ENCODE data around the gene TEX38.
"Not testable (repeated sequence)": the region's sequence is repeated elsewhere in the genome, so short reads cannot be mapped to it uniquely, and the experiment has no call there.

DNA sequence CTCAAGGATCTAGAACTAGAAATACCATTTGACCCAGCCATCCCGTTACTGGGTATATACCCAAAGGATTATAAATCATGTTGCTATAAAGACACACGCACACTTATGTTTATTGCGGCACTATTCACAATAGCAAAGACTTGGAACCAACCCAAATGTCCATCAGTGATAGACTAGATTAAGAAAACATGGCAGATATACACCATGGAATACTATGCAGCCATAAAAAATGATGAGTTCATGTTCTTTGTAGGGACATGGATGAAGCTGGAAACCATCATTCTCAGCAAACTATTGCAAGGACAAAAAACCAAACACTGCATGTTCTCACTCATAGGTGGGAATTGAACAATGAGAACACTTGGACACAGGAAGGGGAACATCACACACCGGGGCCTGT is 23.0 kb downstream of the TEX38 start:
- TF ChIP-seq TOX (CRISPR knock-in tag; IDR thresholded peaks at IDR 0.05; ENCODE audit: borderline replicate concordance); TCF4 (CRISPR knock-in tag; IDR thresholded peaks at IDR 0.05; ENCODE audit: borderline replicate concordance); ZNF70 (CRISPR knock-in tag; IDR thresholded peaks at IDR 0.05); CSDC2 (CRISPR knock-in tag; IDR thresholded peaks at IDR 0.05); CREB5 (CRISPR knock-in tag; IDR thresholded peaks at IDR 0.05; ENCODE audit: low read depth); ZFP3 (CRISPR knock-in tag; IDR thresholded peaks at IDR 0.05); ISL1 (CRISPR knock-in tag; IDR thresholded peaks at IDR 0.05); ARNTL (CRISPR knock-in tag; IDR thresholded peaks at IDR 0.05; ENCODE audit: borderline replicate concordance, low read depth); POU6F1 (CRISPR knock-in tag; IDR thresholded peaks at IDR 0.05; ENCODE audit: borderline replicate concordance, low read depth); ZNF8 (CRISPR knock-in tag; IDR thresholded peaks at IDR 0.05); GLIS3 (CRISPR knock-in tag; IDR thresholded peaks at IDR 0.05); ESRRG (CRISPR knock-in tag; IDR thresholded peaks at IDR 0.05): not testable (repeated sequence)
- TF ChIP-seq, protein P1, sequence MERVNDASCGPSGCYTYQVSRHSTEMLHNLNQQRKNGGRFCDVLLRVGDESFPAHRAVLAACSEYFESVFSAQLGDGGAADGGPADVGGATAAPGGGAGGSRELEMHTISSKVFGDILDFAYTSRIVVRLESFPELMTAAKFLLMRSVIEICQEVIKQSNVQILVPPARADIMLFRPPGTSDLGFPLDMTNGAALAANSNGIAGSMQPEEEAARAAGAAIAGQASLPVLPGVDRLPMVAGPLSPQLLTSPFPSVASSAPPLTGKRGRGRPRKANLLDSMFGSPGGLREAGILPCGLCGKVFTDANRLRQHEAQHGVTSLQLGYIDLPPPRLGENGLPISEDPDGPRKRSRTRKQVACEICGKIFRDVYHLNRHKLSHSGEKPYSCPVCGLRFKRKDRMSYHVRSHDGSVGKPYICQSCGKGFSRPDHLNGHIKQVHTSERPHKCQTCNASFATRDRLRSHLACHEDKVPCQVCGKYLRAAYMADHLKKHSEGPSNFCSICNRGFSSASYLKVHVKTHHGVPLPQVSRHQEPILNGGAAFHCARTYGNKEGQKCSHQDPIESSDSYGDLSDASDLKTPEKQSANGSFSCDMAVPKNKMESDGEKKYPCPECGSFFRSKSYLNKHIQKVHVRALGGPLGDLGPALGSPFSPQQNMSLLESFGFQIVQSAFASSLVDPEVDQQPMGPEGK (CRISPR knock-in tag; IDR thresholded peaks at IDR 0.05; ENCODE audit: borderline replicate concordance) = not testable (repeated sequence)
- TF ChIP-seq, protein P2, sequence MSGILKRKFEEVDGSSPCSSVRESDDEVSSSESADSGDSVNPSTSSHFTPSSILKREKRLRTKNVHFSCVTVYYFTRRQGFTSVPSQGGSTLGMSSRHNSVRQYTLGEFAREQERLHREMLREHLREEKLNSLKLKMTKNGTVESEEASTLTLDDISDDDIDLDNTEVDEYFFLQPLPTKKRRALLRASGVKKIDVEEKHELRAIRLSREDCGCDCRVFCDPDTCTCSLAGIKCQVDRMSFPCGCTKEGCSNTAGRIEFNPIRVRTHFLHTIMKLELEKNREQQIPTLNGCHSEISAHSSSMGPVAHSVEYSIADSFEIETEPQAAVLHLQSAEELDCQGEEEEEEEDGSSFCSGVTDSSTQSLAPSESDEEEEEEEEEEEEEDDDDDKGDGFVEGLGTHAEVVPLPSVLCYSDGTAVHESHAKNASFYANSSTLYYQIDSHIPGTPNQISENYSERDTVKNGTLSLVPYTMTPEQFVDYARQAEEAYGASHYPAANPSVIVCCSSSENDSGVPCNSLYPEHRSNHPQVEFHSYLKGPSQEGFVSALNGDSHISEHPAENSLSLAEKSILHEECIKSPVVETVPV (CRISPR knock-in tag; IDR thresholded peaks at IDR 0.05) = not testable (repeated sequence)

Measured in SK-N-SH treated with all-trans-retinoic acid at 6 μM for 48 hours (cell line).